ENCODE data around the gene PLA2G12B.

Gene PLA2G12B

DNA sequence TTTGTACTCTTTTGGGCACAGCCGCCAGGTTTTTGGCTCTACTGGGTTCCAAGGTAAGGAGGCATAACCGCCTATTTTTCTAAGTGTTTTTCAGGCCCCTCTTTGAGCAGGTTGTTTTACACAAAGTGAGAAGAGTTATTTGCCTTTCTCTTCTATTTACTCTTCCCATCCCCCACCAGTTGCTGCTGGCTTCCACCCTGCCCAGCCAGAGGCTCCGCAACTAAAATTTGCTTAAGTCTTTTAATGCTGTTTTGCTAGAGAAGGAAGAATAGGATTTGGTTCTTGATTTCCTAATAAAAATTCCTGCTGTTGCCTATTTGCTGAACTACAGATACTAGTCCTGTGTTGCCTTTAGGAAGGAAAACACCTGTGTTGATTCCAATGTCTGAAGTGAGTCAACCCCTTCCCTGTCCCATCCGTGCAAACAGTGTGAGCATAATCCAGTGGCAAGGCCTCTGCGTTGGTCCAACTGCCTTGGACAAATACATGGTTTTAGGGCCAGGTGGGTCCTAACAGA is 1.9 kb downstream of the PLA2G12B start:
- DNase-seq (ENCODE audit: low read depth), result no peak
- no peak overlapping the region for H3K4me3 ChIP-seq (ENCODE audit: low read length)
- TF ChIP-seq, protein P1, sequence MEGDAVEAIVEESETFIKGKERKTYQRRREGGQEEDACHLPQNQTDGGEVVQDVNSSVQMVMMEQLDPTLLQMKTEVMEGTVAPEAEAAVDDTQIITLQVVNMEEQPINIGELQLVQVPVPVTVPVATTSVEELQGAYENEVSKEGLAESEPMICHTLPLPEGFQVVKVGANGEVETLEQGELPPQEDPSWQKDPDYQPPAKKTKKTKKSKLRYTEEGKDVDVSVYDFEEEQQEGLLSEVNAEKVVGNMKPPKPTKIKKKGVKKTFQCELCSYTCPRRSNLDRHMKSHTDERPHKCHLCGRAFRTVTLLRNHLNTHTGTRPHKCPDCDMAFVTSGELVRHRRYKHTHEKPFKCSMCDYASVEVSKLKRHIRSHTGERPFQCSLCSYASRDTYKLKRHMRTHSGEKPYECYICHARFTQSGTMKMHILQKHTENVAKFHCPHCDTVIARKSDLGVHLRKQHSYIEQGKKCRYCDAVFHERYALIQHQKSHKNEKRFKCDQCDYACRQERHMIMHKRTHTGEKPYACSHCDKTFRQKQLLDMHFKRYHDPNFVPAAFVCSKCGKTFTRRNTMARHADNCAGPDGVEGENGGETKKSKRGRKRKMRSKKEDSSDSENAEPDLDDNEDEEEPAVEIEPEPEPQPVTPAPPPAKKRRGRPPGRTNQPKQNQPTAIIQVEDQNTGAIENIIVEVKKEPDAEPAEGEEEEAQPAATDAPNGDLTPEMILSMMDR (conservative IDR thresholded peaks at IDR 0.05; ENCODE audit: low read length), result no peak

DNA sequence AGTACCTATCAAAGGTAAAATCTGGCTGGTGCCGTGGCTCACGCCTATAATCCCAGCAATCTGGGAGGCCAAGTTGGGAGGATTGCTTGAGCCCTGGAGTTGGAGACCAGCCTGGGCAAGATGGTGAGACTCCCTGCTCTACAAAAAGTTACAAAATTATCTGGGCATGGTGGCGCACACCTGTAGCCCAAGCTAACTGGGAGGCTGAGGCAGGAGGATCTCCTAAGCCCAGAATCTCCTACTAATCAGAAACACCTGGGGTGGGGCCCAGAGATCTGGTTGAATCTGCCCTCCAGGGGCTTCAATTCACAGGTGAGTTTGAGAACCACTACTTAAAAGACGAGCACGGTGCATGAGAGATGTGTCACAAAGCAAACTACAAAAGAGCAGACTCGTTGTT is 2.4 kb downstream of the PLA2G12B start:
- no peak overlapping the region for H3K4me3 ChIP-seq (ENCODE audit: low read length)
- DNase-seq (ENCODE audit: low read depth), result no peak
- TF ChIP-seq, protein P1 (conservative IDR thresholded peaks at IDR 0.05; ENCODE audit: low read length), result no peak

DNA sequence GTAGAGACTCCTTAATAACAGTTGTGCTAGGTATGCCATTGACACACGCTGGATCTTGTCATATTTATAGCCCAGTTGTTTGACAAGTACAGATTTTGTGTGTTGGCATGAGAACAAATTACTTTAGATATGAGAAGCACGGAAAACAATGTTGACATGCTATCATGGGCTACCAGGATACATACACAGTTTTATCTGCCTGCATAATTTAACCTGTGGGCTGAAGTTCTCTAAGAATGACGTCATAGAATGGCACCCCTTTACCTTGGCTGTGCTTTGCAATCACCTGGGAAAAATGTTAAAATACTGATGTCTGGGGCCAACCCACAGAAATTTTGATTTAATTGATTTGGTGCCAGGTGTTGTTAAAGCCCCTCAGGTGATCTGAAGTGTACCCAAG is 2.8 kb downstream of the PLA2G12B start:
- no peak overlapping the region for H3K4me3 ChIP-seq (ENCODE audit: low read length)
- TF ChIP-seq, protein P1 (conservative IDR thresholded peaks at IDR 0.05; ENCODE audit: low read length), result no peak
- no peak for DNase-seq (ENCODE audit: low read depth)

DNA sequence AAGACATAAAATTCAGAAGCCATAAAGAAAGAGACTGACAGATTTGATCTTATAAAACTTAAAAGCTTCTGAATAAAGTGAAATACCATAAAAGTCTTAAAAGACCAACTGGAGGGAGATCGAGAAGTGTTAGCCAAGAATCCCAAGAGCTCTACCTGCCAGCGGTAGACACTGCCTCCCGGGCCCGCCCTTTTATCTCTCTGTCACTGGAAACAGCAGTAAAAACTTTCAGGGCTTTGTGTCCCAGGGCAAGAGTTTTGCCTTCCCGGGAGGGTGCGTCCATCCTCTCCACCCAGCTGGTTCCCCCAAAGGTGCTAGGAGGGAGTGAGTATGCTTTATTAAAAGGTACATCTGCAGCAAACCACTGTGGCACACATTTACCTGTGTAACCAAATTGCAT is 5.8 kb downstream of the PLA2G12B start:
- no peak for DNase-seq (ENCODE audit: low read depth)
- H3K4me3 ChIP-seq (ENCODE audit: low read length), result no peak overlapping the region
- TF ChIP-seq, protein P1 (conservative IDR thresholded peaks at IDR 0.05; ENCODE audit: low read length), result no peak

DNA sequence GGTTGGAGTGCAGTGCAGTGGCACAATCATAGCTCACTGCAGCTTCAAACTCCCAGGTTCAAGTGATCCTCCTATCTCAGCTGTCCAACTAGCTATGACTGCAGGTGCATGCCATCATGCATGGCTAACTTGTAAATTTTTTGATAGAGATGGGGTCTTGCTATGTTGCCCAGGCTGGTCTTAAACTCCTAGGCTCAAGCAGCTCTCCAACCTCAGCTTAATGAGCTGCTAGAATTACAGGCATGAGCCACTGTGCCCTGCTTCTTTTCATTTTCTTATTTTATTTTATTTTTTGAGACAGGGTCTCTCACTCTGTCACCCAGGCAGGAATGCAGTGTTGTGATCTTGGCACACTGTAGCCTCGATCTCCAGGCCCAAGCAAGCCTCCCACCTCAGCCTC is 7.6 kb downstream of the PLA2G12B start:
- no peak overlapping the region for H3K4me3 ChIP-seq (ENCODE audit: low read length)
- DNase-seq (ENCODE audit: low read depth), result no peak
- TF ChIP-seq, protein P1 (conservative IDR thresholded peaks at IDR 0.05; ENCODE audit: low read length), result no peak

DNA sequence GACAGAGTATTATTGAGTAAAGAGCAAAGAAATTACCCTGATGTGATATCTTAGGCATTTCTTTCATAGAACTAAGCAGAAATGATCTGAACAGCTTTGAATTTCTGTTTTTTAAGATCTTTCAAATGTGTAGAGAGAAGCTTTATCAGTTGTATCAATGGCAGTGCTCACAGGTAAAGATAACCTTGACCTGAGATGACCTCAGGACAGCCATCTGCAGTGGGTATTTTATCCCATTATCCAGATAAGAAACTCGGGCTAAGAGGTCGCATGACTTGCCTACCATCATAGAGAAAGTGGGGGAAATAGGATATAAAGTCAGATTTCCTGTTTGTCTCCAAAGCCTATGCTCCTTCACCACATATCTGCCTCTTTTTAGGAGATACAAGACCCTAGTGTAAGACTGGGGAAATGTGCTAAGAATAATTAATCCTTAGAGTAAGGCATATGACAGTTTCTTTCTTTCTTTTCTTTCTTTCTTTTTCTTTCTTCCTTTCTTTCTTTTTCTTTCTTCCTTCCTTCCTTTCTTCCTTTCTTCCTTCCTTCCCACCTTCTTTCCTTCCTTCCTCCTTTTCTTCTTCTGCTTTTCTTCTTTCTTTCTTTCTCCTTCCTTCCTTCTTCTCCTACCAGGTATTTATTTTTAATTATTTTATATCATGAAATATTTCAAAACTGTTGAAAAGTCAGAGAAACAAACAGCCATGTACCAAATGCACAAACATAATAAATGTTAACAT is 10.9 kb downstream of the PLA2G12B start:
- no peak for DNase-seq (ENCODE audit: low read depth)
- no peak overlapping the region for H3K4me3 ChIP-seq (ENCODE audit: low read length)
- TF ChIP-seq, protein P1 (conservative IDR thresholded peaks at IDR 0.05; ENCODE audit: low read length), result no peak

DNA sequence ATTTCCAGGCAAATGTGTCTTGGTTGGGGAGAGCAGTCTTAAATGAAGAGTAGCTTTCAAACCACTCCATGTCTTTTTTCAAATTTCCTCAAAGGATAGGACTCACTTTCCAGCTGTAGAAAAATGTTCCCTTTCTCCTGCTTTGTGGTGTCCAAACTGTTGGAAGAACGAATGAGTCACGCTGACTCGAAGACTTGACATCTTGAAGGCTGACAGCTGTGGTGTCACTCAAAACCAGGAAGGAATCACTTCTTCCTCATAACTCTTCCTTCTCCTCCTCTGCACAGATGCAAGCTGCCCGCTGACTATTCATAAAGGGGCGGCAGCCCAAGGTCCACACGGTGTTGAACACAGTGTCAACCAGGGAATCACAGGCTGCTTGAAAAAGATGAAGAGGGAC is 19.2 kb downstream of the PLA2G12B start:
- no peak overlapping the region for H3K4me3 ChIP-seq (ENCODE audit: low read length)
- TF ChIP-seq, protein P1 (conservative IDR thresholded peaks at IDR 0.05; ENCODE audit: low read length), result no peak
- DNase-seq (ENCODE audit: low read depth), result no peak

Data from AG10803 (cell line).